Measurements from ENCODE around the gene CASQ2. TPM values are rescaled to one million over a fixed set of nuclear protein-coding genes. Genes with fewer than 3 reads are reported as not detected.

CASQ2 gene
- total RNA-seq, 1 donor from 2014 or later, result 0.11 TPM

- H3K9me3 Mint-ChIP-seq (ENCODE audit: unreplicated experiment), result peaks cover 2% of the 10 kb centered on the region
- Histone ChIP-seq H3K9ac (ENCODE audit: low read length) (no peak overlapping the region), H2AFZ (ENCODE audit: low read depth, low read length) (no peak overlapping the region), H3K9me3 (ENCODE audit: insufficient read depth, low read depth, low read length) (no peaks in the 10 kb centered on the region), H3K79me2 (ENCODE audit: insufficient read depth, low read length) (peaks cover 11% of the 10 kb centered on the region), H3K36me3 (ENCODE audit: insufficient read depth, low read length) (peaks cover 20% of the 10 kb centered on the region), H3K4me1 (ENCODE audit: insufficient read depth, low read length) (peaks cover 28% of the 10 kb centered on the region), H3K27ac (ENCODE audit: low read depth, low read length) (no peak overlapping the region), H4K20me1 (ENCODE audit: insufficient read depth, low read length) (peaks cover 13% of the 10 kb centered on the region), H3K27me3 (ENCODE audit: insufficient read depth, low read length) (no peaks in the 10 kb centered on the region), H3K4me2 (ENCODE audit: low read length) (no peak overlapping the region), H3K4me3 (ENCODE audit: insufficient read depth, low read depth, low read length) (no peak overlapping the region)
- FAIRE-seq (no peak), DNase-seq (ENCODE audit: low read depth) (no peak)
- H3K27ac Mint-ChIP-seq (ENCODE audit: unreplicated experiment), result no peak overlapping the region
- no peaks in the 10 kb centered on the region for H3K27me3 Mint-ChIP-seq (ENCODE audit: low read depth, unreplicated experiment)
- H3K4me3 Mint-ChIP-seq (ENCODE audit: unreplicated experiment), result no peak overlapping the region
- TF ChIP-seq EZH2 (IDR thresholded peaks at IDR 0.05; ENCODE audit: insufficient read depth, low read length) (no peak), CTCF (IDR thresholded peaks at IDR 0.05; ENCODE audit: insufficient read depth, low read depth, low read length) (no peak)
- peaks cover 14% of the 10 kb centered on the region for H3K36me3 Mint-ChIP-seq (ENCODE audit: low read depth, unreplicated experiment)
- H3K4me1 Mint-ChIP-seq (ENCODE audit: low read depth, unreplicated experiment), result peaks cover 33% of the 10 kb centered on the region
These were observed 87.8 kb downstream of the CASQ2 start for GRCh38 chr1:115680730-115681111.

- FAIRE-seq (peak; percentile 47), DNase-seq (ENCODE audit: low read depth) (peak; percentile 69)
- peaks cover 2% of the 10 kb centered on the region for H3K9me3 Mint-ChIP-seq (ENCODE audit: unreplicated experiment)
- Histone ChIP-seq H3K79me2 (ENCODE audit: insufficient read depth, low read length) (peaks cover 18% of the 10 kb centered on the region), H3K9ac (ENCODE audit: low read length) (peak overlapping the region; percentile 5), H3K36me3 (ENCODE audit: insufficient read depth, low read length) (peaks cover 11% of the 10 kb centered on the region), H3K4me1 (ENCODE audit: insufficient read depth, low read length) (peaks cover 28% of the 10 kb centered on the region), H3K4me2 (ENCODE audit: low read length) (peak overlapping the region; percentile 28), H3K4me3 (ENCODE audit: insufficient read depth, low read depth, low read length) (no peak overlapping the region), H2AFZ (ENCODE audit: low read depth, low read length) (no peak overlapping the region), H3K9me3 (ENCODE audit: insufficient read depth, low read depth, low read length) (no peaks in the 10 kb centered on the region), H3K27ac (ENCODE audit: low read depth, low read length) (no peak overlapping the region), H3K27me3 (ENCODE audit: insufficient read depth, low read length) (no peaks in the 10 kb centered on the region), H4K20me1 (ENCODE audit: insufficient read depth, low read length) (peaks cover 13% of the 10 kb centered on the region)
- H3K27ac Mint-ChIP-seq (ENCODE audit: unreplicated experiment), result peak overlapping the region; percentile 26
- peaks cover 12% of the 10 kb centered on the region for H3K36me3 Mint-ChIP-seq (ENCODE audit: low read depth, unreplicated experiment)
- no peak for TF ChIP-seq CTCF (IDR thresholded peaks at IDR 0.05; ENCODE audit: insufficient read depth, low read depth, low read length)
- no peak for TF ChIP-seq EZH2 (IDR thresholded peaks at IDR 0.05; ENCODE audit: insufficient read depth, low read length)
- no peak overlapping the region for H3K4me3 Mint-ChIP-seq (ENCODE audit: unreplicated experiment)
- H3K27me3 Mint-ChIP-seq (ENCODE audit: low read depth, unreplicated experiment), result no peaks in the 10 kb centered on the region
- H3K4me1 Mint-ChIP-seq (ENCODE audit: low read depth, unreplicated experiment), result peaks cover 34% of the 10 kb centered on the region
These were observed 89.3 kb downstream of the CASQ2 start for GRCh38 chr1:115679141-115679611.

GRCh38 chr1:115678141-115678540, 90.4 kb downstream of the CASQ2 start:
- Histone ChIP-seq H3K36me3 (ENCODE audit: insufficient read depth, low read length) (peaks cover 8% of the 10 kb centered on the region), H2AFZ (ENCODE audit: low read depth, low read length) (no peak overlapping the region), H3K27me3 (ENCODE audit: insufficient read depth, low read length) (no peaks in the 10 kb centered on the region), H3K27ac (ENCODE audit: low read depth, low read length) (peak overlapping the region; percentile 23), H3K9me3 (ENCODE audit: insufficient read depth, low read depth, low read length) (no peaks in the 10 kb centered on the region), H3K4me3 (ENCODE audit: insufficient read depth, low read depth, low read length) (no peak overlapping the region), H3K9ac (ENCODE audit: low read length) (no peak overlapping the region), H3K4me1 (ENCODE audit: insufficient read depth, low read length) (peaks cover 28% of the 10 kb centered on the region), H3K4me2 (ENCODE audit: low read length) (no peak overlapping the region), H4K20me1 (ENCODE audit: insufficient read depth, low read length) (peaks cover 9% of the 10 kb centered on the region), H3K79me2 (ENCODE audit: insufficient read depth, low read length) (peaks cover 18% of the 10 kb centered on the region)
- FAIRE-seq (no peak), DNase-seq (ENCODE audit: low read depth) (no peak)
- Mint-ChIP-seq H3K27me3 (ENCODE audit: low read depth, unreplicated experiment) (no peaks in the 10 kb centered on the region), H3K27ac (ENCODE audit: unreplicated experiment) (peak overlapping the region; percentile 51), H3K4me3 (ENCODE audit: unreplicated experiment) (no peak overlapping the region), H3K36me3 (ENCODE audit: low read depth, unreplicated experiment) (peaks cover 14% of the 10 kb centered on the region), H3K4me1 (ENCODE audit: low read depth, unreplicated experiment) (peaks cover 38% of the 10 kb centered on the region), H3K9me3 (ENCODE audit: unreplicated experiment) (peaks cover 2% of the 10 kb centered on the region)
- TF ChIP-seq CTCF (IDR thresholded peaks at IDR 0.05; ENCODE audit: insufficient read depth, low read depth, low read length) (no peak), EZH2 (IDR thresholded peaks at IDR 0.05; ENCODE audit: insufficient read depth, low read length) (no peak)

All from astrocyte (in vitro differentiated cells and primary cell).